Measurements from ENCODE around the gene CSF2RB.
A peak's percentile ranks its signal among the peaks of the same experiment; 100 is the strongest.

Gene CSF2RB

GRCh38 chr22:36942556-36942955, 29.1 kb downstream of the CSF2RB start:
- FAIRE-seq, result no peak

GRCh38 chr22:36946421-36947158, 33.2 kb downstream of the CSF2RB start:
- FAIRE-seq (no peak), DNase-seq (ENCODE audit: insufficient read length) (no peak)
- TF ChIP-seq POLR2A (IDR thresholded peaks at IDR 0.05; ENCODE audit: low read depth, low read length) (no peak), TAF1 (IDR thresholded peaks at IDR 0.05; ENCODE audit: borderline replicate concordance, low read depth, low read length) (no peak), POLR2AphosphoS5 (IDR thresholded peaks at IDR 0.05; ENCODE audit: low read depth, low read length) (no peak)

More at GRCh38 chr22:36942556-36942955, 29.1 kb downstream of the CSF2RB start:
- no peak for TF ChIP-seq TAF1 (IDR thresholded peaks at IDR 0.05; ENCODE audit: borderline replicate concordance, low read depth, low read length)
- TF ChIP-seq POLR2A (IDR thresholded peaks at IDR 0.05; ENCODE audit: low read depth, low read length), result no peak
- no peak for TF ChIP-seq POLR2AphosphoS5 (IDR thresholded peaks at IDR 0.05; ENCODE audit: low read depth, low read length)
- no peak for DNase-seq (ENCODE audit: insufficient read length)

GRCh38 chr22:36948273-36949225, 35.1 kb downstream of the CSF2RB start:
- TF ChIP-seq POLR2A (IDR thresholded peaks at IDR 0.05; ENCODE audit: low read depth, low read length), result no peak
- TF ChIP-seq POLR2AphosphoS5 (IDR thresholded peaks at IDR 0.05; ENCODE audit: low read depth, low read length), result no peak
- TF ChIP-seq TAF1 (IDR thresholded peaks at IDR 0.05; ENCODE audit: borderline replicate concordance, low read depth, low read length), result no peak
- DNase-seq (ENCODE audit: insufficient read length) (no peak), FAIRE-seq (no peak)

GRCh38 chr22:36950797-36951590, 37.6 kb downstream of the CSF2RB start:
- no peak for TF ChIP-seq POLR2AphosphoS5 (IDR thresholded peaks at IDR 0.05; ENCODE audit: low read depth, low read length)
- no peak for TF ChIP-seq TAF1 (IDR thresholded peaks at IDR 0.05; ENCODE audit: borderline replicate concordance, low read depth, low read length)
- no peak for TF ChIP-seq POLR2A (IDR thresholded peaks at IDR 0.05; ENCODE audit: low read depth, low read length)
- no peak for DNase-seq (ENCODE audit: insufficient read length)
- no peak for FAIRE-seq

GRCh38 chr22:36951746-36952145, 38.3 kb downstream of the CSF2RB start:
- FAIRE-seq (no peak), DNase-seq (ENCODE audit: insufficient read length) (no peak)
- no peak for TF ChIP-seq POLR2A (IDR thresholded peaks at IDR 0.05; ENCODE audit: low read depth, low read length)
- TF ChIP-seq POLR2AphosphoS5 (IDR thresholded peaks at IDR 0.05; ENCODE audit: low read depth, low read length), result no peak
- TF ChIP-seq TAF1 (IDR thresholded peaks at IDR 0.05; ENCODE audit: borderline replicate concordance, low read depth, low read length), result no peak

- no peak for TF ChIP-seq POLR2AphosphoS5 (IDR thresholded peaks at IDR 0.05; ENCODE audit: low read depth, low read length)
- TF ChIP-seq POLR2A (IDR thresholded peaks at IDR 0.05; ENCODE audit: low read depth, low read length), result no peak
- TF ChIP-seq TAF1 (IDR thresholded peaks at IDR 0.05; ENCODE audit: borderline replicate concordance, low read depth, low read length), result no peak
- no peak for FAIRE-seq
- no peak for DNase-seq (ENCODE audit: insufficient read length)
Measured at GRCh38 chr22:36953239-36954080, 40.0 kb downstream of the CSF2RB start.

- no peak for DNase-seq (ENCODE audit: insufficient read length)
- peak; percentile 88 for FAIRE-seq
- TF ChIP-seq POLR2A (IDR thresholded peaks at IDR 0.05; ENCODE audit: low read depth, low read length), result no peak
- TF ChIP-seq POLR2AphosphoS5 (IDR thresholded peaks at IDR 0.05; ENCODE audit: low read depth, low read length), result no peak
- no peak for TF ChIP-seq TAF1 (IDR thresholded peaks at IDR 0.05; ENCODE audit: borderline replicate concordance, low read depth, low read length)
Measured at GRCh38 chr22:36954251-36955014, 41.0 kb downstream of the CSF2RB start.

GRCh38 chr22:36955691-36956090, 42.3 kb downstream of the CSF2RB start:
- DNase-seq (ENCODE audit: insufficient read length) (no peak), FAIRE-seq (no peak)
- TF ChIP-seq POLR2AphosphoS5 (IDR thresholded peaks at IDR 0.05; ENCODE audit: low read depth, low read length) (no peak), POLR2A (IDR thresholded peaks at IDR 0.05; ENCODE audit: low read depth, low read length) (no peak), TAF1 (IDR thresholded peaks at IDR 0.05; ENCODE audit: borderline replicate concordance, low read depth, low read length) (no peak)

GRCh38 chr22:36958366-36958765, 44.9 kb downstream of the CSF2RB start:
- FAIRE-seq (no peak), DNase-seq (ENCODE audit: insufficient read length) (no peak)
- TF ChIP-seq POLR2AphosphoS5 (IDR thresholded peaks at IDR 0.05; ENCODE audit: low read depth, low read length) (no peak), POLR2A (IDR thresholded peaks at IDR 0.05; ENCODE audit: low read depth, low read length) (no peak), TAF1 (IDR thresholded peaks at IDR 0.05; ENCODE audit: borderline replicate concordance, low read depth, low read length) (no peak)

All from GM12892 (cell line).